Activated CD4-positive, CD25-positive, alpha-beta regulatory T cell treated with anti-CD3 and anti-CD28 coated beads, Interleukin-2, amount 50 U/mL, for 16 hours (primary cell): ENCODE data around the gene CACNB2.

Experiments used
- DNase-seq: peaks from one replicate; pipeline ENCODE4 v3.0.0-alpha.2; 2020; ENCODE audit warnings: low read depth, low spot score

The CACNB2 gene

DNA sequence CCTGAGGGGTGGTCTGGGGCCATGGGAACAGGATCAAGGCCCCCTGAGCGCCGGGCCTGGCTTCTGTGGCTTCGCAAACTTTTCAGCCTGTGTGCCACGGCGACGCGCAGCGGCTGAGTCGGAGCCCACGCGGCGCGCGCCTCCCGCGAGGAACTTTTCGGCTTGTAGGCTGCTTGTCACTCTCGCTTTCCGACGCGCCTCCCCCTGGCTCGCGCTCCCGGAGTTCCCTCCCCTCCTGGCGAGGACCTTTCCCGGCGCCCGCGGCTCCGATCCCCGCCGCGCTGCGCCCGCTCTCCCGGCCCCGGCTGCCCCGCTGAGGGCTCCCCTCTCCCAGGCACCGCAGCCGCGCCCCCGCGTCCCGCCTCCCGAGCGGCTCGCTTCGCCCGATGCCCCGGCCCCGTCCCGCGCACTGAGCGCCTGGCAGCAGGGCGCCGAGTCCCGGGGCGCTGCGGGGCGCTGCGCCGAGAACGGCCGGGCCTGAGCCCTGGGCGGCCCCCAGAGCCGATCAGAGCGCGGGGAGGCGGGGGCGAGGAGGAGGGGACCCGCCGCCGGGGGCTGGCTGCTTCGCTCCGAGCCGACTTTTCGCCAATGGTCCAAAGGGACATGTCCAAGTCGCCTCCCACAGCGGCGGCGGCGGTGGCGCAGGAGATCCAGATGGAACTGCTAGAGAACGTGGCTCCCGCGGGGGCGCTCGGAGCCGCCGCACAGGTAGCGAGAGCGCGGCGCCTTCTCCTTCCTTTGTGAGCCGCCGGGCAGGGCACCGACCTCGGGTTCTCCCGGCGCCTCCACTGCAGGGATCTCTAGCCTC is at the start of gene CACNB2:
TSS of gene CACNB2 (plus strand) at position 276 of the 808 bp plus-strand sequence.
- no peak for DNase-seq

DNA sequence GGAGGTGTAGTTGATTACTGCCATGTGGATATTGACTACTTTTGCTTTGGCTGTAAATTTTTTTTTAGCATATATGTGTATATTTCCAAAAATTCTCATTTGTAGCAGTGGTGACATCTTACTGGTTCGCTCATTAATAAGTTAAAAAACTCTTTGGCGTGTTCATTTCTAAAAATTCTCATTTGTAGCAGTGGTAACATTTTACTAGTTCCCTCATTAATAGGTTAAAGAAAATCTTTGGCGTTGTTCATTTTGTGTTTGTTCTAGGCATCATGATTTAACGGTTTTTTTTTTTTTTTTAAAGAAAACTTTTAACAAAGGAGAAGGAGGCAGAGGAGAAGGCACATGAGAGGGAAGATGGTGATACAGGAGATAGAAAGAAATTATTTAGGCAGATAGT is 45.9 kb upstream of the CACNB2 start:
- no peak for DNase-seq

DNA sequence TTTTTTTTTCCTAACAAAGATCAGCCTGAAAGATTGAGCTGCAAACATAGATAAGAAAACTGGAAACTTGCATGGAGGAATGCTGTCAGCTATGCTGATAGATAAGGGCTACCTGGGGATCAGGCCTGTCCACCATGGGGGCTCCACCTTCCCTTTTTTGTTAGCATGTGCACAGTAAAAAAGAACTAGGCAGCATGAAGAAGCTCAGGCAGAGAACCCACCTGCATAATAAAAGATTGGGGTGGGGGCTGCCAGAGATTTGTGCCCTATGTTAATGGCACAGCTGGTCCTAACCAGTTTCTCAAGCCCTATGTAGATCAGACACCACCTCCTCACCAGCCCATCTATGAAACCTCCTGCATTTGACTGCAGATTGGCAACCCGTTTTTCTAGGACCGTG is 45.4 kb upstream of the CACNB2 start:
- no peak for DNase-seq

DNA sequence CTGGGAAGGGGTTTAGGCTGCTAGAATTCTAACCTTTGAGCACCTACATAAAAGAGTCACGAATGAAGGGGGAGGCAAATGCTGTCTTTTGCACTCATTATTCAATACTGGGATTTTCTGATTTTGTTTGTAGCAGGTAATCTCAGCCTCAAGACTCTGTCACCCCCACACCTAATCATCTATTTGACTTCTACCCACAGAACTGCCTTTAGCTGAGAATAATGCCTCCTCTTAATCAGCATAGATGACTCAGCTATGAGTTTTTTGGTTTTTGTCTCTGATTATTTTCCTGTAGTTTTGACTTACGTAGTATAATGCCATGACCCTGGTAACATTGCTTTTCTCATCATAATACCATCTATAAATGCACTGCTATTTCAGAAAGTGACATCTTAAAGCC is 42.7 kb upstream of the CACNB2 start:
- no peak for DNase-seq

DNA sequence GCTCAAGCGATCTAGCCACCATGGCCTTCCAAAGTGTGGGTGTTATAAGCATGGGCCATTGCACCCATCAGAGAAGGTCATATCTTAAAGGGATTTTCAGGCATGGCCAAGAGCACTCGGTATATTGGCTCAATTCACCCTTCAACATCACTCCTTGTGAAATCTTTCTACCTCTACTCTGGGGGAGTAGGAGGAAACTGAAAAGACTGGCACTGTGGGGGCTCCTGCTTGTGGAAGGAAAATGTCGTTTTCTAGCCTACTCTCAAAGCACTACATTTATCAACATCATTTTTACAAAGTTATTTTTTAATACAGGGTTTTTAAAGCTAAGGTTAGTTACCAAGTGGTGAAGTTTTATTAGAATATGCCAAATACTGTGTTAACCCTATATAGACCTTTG is 42.0 kb upstream of the CACNB2 start:
- no peak for DNase-seq

DNA sequence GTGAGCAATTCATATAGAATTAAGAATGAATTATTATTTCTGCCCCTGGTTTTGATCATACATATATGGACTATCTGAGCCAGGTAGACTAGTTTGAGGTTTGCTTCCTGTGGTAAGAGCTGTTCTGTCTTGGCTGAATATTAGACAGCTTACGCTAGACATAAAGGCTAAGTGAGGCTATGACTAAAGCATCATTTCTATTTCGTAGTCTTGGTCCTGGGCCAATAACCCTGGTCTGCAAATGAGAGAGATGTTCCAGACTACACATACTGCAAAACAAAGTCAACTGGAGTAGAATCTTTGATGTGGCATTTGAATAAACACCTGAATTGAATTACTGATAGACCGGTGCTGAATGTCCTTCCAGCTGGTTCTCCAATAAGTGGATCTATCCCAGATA is 40.8 kb upstream of the CACNB2 start:
- DNase-seq = no peak

DNA sequence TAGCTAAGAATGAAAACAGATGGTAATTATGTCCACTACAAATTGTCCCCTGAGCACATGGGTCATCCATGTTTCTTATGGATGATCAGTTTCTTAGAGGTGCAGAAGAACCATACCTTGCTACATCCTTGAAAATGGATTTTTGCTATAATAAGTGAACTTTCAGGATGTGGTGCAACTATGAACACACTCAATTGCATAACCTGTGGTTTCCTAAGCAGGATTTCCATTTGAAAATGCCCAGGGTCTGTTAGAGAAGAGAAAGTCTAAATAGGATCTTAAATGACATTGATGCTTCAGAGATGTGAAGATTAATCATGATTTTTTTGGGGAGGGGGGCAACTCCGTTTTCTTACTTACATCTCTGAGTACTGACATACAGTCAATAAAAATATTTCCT is 39.6 kb upstream of the CACNB2 start:
- no peak for DNase-seq

DNA sequence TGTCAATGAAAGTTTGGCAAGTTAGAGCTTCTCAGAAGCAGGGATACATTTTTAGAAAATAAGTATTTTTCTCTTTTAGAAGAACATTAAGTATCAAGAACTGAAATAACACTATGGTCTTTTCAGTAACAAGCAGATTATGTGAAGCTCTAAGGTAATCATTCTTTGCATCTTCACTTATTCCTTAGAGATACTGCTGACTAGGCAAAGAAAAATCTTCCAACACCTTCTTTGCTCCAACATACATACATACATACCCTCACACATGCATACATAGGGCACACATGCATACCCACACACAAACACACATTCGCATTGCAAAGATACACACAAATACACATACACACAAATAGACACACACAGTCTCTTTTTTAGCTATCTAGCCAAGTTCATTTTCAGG is 37.8 kb upstream of the CACNB2 start:
- DNase-seq = no peak

DNA sequence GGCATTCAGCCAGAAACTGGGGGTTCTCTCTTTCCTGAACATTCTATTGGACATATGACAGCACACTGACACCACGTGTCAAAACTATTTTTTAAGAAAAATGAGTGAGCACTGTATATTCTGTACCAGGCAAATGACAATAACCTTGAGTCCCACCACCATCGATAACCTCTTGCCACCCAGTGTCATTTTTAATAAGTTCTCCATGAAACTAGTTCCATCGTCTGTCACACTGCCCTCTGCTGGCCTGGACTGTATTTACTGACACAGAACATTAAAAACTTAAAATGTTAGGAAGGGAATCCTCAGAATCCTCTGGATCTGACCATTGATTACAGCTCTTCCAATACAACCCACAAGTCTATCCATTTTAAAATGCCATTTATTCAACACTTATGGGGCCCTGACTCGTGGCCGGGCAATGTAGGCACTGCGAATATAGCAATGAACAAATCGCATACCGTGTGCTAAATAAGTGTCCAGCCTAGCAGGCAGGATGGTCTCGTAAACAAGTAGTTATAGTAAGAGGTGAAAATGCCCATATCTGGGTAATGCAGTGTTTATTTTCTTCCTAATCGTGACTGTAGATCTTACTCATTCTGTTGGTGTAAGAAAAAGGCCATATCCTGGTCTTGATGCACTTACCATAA is 35.9 kb upstream of the CACNB2 start:
- no peak for DNase-seq

GRCh38 chr10:18109341-18109870 is 30.8 kb upstream of the CACNB2 start:
- no peak for DNase-seq

DNA sequence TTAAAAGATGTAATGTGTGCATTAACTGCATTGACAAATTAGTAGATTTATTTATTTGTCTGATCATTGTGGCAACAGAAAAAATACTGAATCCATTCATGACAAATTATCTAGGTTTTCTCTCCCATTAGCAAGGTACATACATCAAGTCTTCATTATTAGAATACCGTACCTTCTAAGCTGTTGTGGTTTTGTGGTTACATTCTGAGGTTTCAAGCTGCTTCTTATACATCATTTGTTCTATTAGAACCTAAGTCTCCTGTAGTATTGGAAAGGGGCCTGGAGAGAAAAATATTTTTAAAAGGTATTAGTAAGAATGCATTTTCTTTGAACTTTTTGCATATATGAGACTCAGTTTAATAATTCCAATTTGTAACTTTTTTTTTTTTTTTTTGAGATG is 26.3 kb upstream of the CACNB2 start:
- DNase-seq = no peak

- no peak for DNase-seq
These were observed 22.9 kb upstream of the CACNB2 start for GRCh38 chr10:18117276-18117675.

- no peak for DNase-seq
These were observed 17.5 kb upstream of the CACNB2 start for GRCh38 chr10:18122753-18123152.

DNA sequence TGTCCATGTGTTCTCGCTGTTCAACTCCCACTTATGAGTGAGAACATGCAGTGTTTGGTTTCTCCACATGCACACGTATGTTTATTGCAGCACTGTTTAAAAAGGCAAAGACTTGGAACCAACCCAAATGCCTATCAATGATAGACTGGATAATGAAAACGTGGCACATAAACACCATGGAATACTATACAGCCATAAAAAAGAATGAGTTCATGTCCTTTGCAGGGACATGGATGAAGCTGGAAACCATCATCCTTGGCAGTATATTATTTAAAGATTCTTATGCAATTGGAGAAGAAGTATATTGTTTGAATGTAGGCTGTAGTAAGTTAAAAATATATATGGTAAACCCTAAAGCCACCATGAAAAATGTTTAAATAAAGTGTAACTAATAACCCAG is 7.2 kb upstream of the CACNB2 start:
- DNase-seq = no peak

- DNase-seq = no peak
These were observed 5.7 kb upstream of the CACNB2 start for GRCh38 chr10:18134509-18134908.

GRCh38 chr10:18134921-18135320 is 5.3 kb upstream of the CACNB2 start:
- DNase-seq = no peak

DNA sequence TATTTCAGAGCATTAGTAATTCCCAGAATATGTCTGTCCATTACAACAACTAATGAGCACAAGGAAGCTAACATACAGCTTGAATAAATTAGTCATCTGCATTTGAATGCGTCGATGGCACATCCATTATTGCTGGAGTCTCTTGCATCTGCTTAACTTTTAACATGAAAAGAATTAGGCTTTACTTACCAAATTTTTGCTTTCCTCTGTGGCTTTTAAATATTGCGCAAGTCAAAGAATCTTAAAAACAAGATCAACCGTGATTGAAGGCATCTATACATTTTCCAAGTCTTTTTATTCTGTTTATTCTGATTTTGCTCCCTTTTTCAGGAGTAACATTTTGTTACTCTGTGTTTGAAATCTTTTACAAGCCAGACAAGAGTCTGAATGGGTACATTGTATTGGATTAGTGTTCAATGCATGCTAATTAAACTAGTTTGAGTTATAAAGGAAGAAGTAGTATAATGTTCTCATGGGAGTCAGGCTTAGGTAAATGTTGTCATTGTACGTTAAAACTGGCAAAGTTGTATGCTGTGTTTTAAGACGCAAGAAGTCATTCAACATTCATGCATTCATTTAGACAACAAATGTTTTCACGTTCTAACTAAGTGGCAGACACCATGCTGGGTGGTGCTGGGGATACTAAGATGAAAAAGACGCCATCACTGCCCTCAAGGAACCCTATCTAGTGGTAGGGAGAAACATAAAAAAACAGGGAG is 4.0 kb upstream of the CACNB2 start:
- no peak for DNase-seq

GRCh38 chr10:18137111-18137510 is 3.1 kb upstream of the CACNB2 start:
- no peak for DNase-seq

GRCh38 chr10:18140957-18141845 is 977 bp downstream of the CACNB2 start:
- no peak for DNase-seq

GRCh38 chr10:18142151-18142550 is 1.9 kb downstream of the CACNB2 start:
- no peak for DNase-seq

DNA sequence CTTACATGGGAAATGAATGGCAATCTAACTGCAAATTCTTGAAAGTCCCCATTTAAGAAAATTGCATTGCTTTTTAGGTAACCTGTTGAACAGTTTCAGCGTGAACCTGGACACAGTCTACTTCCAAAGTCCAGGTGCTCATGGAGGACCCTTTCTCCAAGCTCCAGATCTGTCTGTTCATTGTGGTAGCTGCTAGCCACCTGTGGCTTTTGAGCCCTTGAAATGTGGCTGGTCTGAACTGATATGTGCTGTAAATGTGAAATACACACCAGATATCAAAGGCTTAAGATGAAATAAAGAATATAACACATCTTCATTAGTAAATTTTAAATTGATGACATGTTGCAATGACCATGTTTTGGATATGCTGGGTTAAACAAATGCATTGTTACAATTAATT is 4.2 kb downstream of the CACNB2 start:
- DNase-seq = no peak
